Lower lobe of right lung (tissue), 2 donors: ENCODE measurements around the gene GRIA3. TPM values are rescaled to one million over a fixed set of nuclear protein-coding genes. Genes with fewer than 3 reads are reported as not detected.

Experiments
- ATAC-seq, 2 donors: fragments of 200-7000 bp; cut with Tn5 transposase; one replicate each; pipeline ENCODE4 v1.9.1; 2020 to 2022; ENCODE audit warnings: mild to moderate bottlenecking in 2 of 2, moderate library complexity in 2 of 2
- DNase-seq: peaks from one replicate; pipeline ENCODE4 v3.0.0-alpha.2; 2020
- H3K27ac ChIP-seq: fragments of 200-600 bp; one replicate; pipeline ENCODE4 v1.8.0; 2022
- H3K27me3 ChIP-seq: fragments of 200-600 bp; one replicate; pipeline ENCODE4 v1.8.0; 2022; ENCODE audit warnings: low read depth
- H3K36me3 ChIP-seq: fragments of 200-600 bp; one replicate; pipeline ENCODE4 v1.8.0; 2022; ENCODE audit warnings: mild to moderate bottlenecking
- H3K4me1 ChIP-seq: fragments of 200-600 bp; one replicate; pipeline ENCODE4 v1.8.0; 2022
- H3K4me3 ChIP-seq: fragments of 200-600 bp; one replicate; pipeline ENCODE4 v1.8.0; 2022; ENCODE audit warnings: mild to moderate bottlenecking
- H3K9me3 ChIP-seq: fragments of 200-600 bp; one replicate; pipeline ENCODE4 v1.8.0; 2022
- CTCF ChIP-seq: fragments of 200-600 bp; IDR thresholded peaks from one replicate; pipeline ENCODE4 v1.8.0; 2022; ENCODE audit warnings: antibody characterized with exemption, mild to moderate bottlenecking
- intact Hi-C: fragments of 100-400 bp; cut with DNase I; formaldehyde crosslinking; loops from one replicate; pipeline ENCODE4 v1.11.0; 2022
- total RNA-seq: library from RNA; stranded (reverse); fragmentation: NEBNext Ultra II Directional; extraction: Animal tissue kit (Norgen Biotek cat#: 25700); gene quantifications from one replicate; pipeline ENCODE4 v1.2.1, GENCODE V29; 2021
- donor health status: DM: no; HTN: yes; CAD: no; lungs with severe emphysema.

The GRIA3 gene
- total RNA-seq, 1 donor from 2014 or later: 0.47 TPM

GRCh38 chrX:123337886-123338639 is 154.0 kb downstream of the GRIA3 start:
- Histone ChIP-seq H3K9me3 (no peaks in the 10 kb centered on the region), H3K27ac (no peak overlapping the region), H3K27me3 (no peaks in the 10 kb centered on the region), H3K4me3 (no peak overlapping the region), H3K4me1 (no peaks in the 10 kb centered on the region), H3K36me3 (no peaks in the 10 kb centered on the region)
- DNase-seq (no peak), ATAC-seq (no peak)
- intact Hi-C loops: no loop called here
- TF ChIP-seq CTCF: no peak

GRCh38 chrX:123339221-123339905 is 155.3 kb downstream of the GRIA3 start:
- H3K9me3 ChIP-seq: no peaks in the 10 kb centered on the region
- ATAC-seq (no peak), DNase-seq (no peak)
- H3K36me3 ChIP-seq: no peaks in the 10 kb centered on the region
- H3K27me3 ChIP-seq: no peaks in the 10 kb centered on the region
- H3K4me1 ChIP-seq: no peaks in the 10 kb centered on the region
- intact Hi-C loops: no loop called here
- H3K27ac ChIP-seq: no peak overlapping the region
- no peak overlapping the region for H3K4me3 ChIP-seq
- TF ChIP-seq CTCF: no peak

GRCh38 chrX:123340696-123341095 is 156.6 kb downstream of the GRIA3 start:
- intact Hi-C loops: no loop called here
- Histone ChIP-seq H3K27me3 (no peaks in the 10 kb centered on the region), H3K27ac (no peak overlapping the region), H3K4me3 (no peak overlapping the region), H3K4me1 (no peaks in the 10 kb centered on the region), H3K36me3 (no peaks in the 10 kb centered on the region), H3K9me3 (no peaks in the 10 kb centered on the region)
- TF ChIP-seq CTCF: no peak
- ATAC-seq (no peak), DNase-seq (no peak)

GRCh38 chrX:123348468-123348867 is 164.4 kb downstream of the GRIA3 start:
- intact Hi-C loops: no loop called here
- Histone ChIP-seq H3K27ac (no peak overlapping the region), H3K4me3 (no peak overlapping the region), H3K4me1 (no peaks in the 10 kb centered on the region), H3K27me3 (no peaks in the 10 kb centered on the region), H3K9me3 (no peaks in the 10 kb centered on the region), H3K36me3 (no peaks in the 10 kb centered on the region)
- ATAC-seq: no peak
- no peak for DNase-seq
- TF ChIP-seq CTCF: no peak

GRCh38 chrX:123350226-123350625 is 166.1 kb downstream of the GRIA3 start:
- TF ChIP-seq CTCF: no peak
- Histone ChIP-seq H3K4me1 (no peaks in the 10 kb centered on the region), H3K4me3 (no peak overlapping the region), H3K27me3 (no peaks in the 10 kb centered on the region), H3K9me3 (no peaks in the 10 kb centered on the region), H3K27ac (no peak overlapping the region), H3K36me3 (no peaks in the 10 kb centered on the region)
- intact Hi-C loops: no loop called here
- DNase-seq (no peak), ATAC-seq (no peak)
